Neuronal stem cell (in vitro differentiated cells): ENCODE results near the gene DRD4.

Experiments
- DNase-seq: peaks from one replicate; pipeline ENCODE4 v3.0.0-alpha.2; 2013; ENCODE audit warnings: low spot score
- H2AFZ ChIP-seq: one replicate; pipeline ENCODE4 v1.6.1; 2013; ENCODE audit warnings: mild to moderate bottlenecking, low read length, inconsistent platforms
- H2AK5ac ChIP-seq: 2 replicates; pipeline ENCODE4 v1.6.1; 2013; ENCODE audit warnings: low read depth, mild to moderate bottlenecking, inconsistent platforms, low read length, moderate library complexity, mixed read lengths
- H2BK120ac ChIP-seq: 2 replicates; pipeline ENCODE4 v1.6.1; 2013; ENCODE audit warnings: low read depth, mild to moderate bottlenecking, inconsistent platforms, low read length, moderate library complexity, mixed read lengths
- H2BK12ac ChIP-seq: one replicate; pipeline ENCODE4 v1.6.1; 2013; ENCODE audit warnings: low read length, inconsistent platforms
- H2BK15ac ChIP-seq: 2 replicates; pipeline ENCODE4 v1.6.1; 2013; ENCODE audit warnings: mild to moderate bottlenecking, low read length, inconsistent platforms, mixed read lengths
- H2BK5ac ChIP-seq: one replicate; pipeline ENCODE4 v1.6.1; 2013; ENCODE audit warnings: inconsistent platforms, mild to moderate bottlenecking, low read length, moderate library complexity
- H3K14ac ChIP-seq: one replicate; pipeline ENCODE4 v1.6.1; 2013; ENCODE audit warnings: low read length, inconsistent platforms
- H3K18ac ChIP-seq: 2 replicates; pipeline ENCODE4 v1.6.1; 2013; ENCODE audit warnings: low read length, inconsistent platforms
- H3K23ac ChIP-seq: 2 replicates; pipeline ENCODE4 v1.6.1; 2013; ENCODE audit warnings: low read depth, mild to moderate bottlenecking, mixed read lengths, low read length, inconsistent platforms; ENCODE audit not compliant: poor library complexity
- H3K27ac ChIP-seq: replicated peaks from 3 replicates; pipeline ENCODE4 v1.5.1; 2013; ENCODE audit warnings: low read length, inconsistent platforms
- H3K27me3 ChIP-seq, 3 experiments: 2 replicates each; pipeline ENCODE4 v1.6.1; 2013; ENCODE audit warnings: low read length in 3 of 3, mild to moderate bottlenecking in 2 of 3, inconsistent platforms in 1 of 3, low read depth in 1 of 3, mixed read lengths in 1 of 3, moderate library complexity in 1 of 3; ENCODE audit not compliant: control insufficient read depth in 3 of 3, insufficient read depth in 3 of 3
- H3K36me3 ChIP-seq, 2 donors: replicated peaks in 1 of 2; 2 replicates each; pipeline ENCODE4 v1.6.1; 2013; ENCODE audit warnings: low read length in 2 of 2; ENCODE audit not compliant: control insufficient read depth in 2 of 2, insufficient read depth in 2 of 2
- H3K4ac ChIP-seq: 2 replicates; pipeline ENCODE4 v1.6.1; 2013; ENCODE audit warnings: inconsistent platforms, mild to moderate bottlenecking, low read length, moderate library complexity
- H3K4me1 ChIP-seq, 2 donors: 1 replicate in 1 of 2; 2 replicates in 1 of 2; pipeline ENCODE4 v1.6.1; 2013; ENCODE audit warnings: low read length in 2 of 2, low read depth in 1 of 2; ENCODE audit not compliant: control insufficient read depth in 2 of 2, insufficient read depth in 1 of 2
- H3K4me2 ChIP-seq: one replicate; pipeline ENCODE4 v1.6.1; 2013; ENCODE audit warnings: mild to moderate bottlenecking, low read length, inconsistent platforms; ENCODE audit not compliant: insufficient read depth, poor library complexity, severe bottlenecking
- H3K4me3 ChIP-seq, 2 donors: 2 replicates each; pipeline ENCODE4 v1.5.1; 2013; ENCODE audit warnings: low read length in 2 of 2, mild to moderate bottlenecking in 2 of 2, inconsistent platforms in 1 of 2, moderate library complexity in 1 of 2
- H3K79me1 ChIP-seq: one replicate; pipeline ENCODE4 v1.6.1; 2013; ENCODE audit warnings: low read depth, mild to moderate bottlenecking, inconsistent platforms, low read length, moderate library complexity
- H3K9ac ChIP-seq: one replicate; pipeline ENCODE4 v1.6.1; 2013; ENCODE audit warnings: mild to moderate bottlenecking, low read depth, low read length, inconsistent platforms; ENCODE audit not compliant: poor library complexity
- H3K9me3 ChIP-seq, 2 donors: replicated peaks in 1 of 2; 2 replicates each; pipeline versions ENCODE3 to v1.6.1; 2013; ENCODE audit warnings: low read length in 2 of 2, mild to moderate bottlenecking in 2 of 2, inconsistent platforms in 1 of 2, low read depth in 1 of 2, mixed read lengths in 1 of 2, moderate library complexity in 1 of 2; ENCODE audit not compliant: control insufficient read depth in 2 of 2, insufficient read depth in 1 of 2
- H4K8ac ChIP-seq: one replicate; pipeline ENCODE4 v1.6.1; 2013; ENCODE audit warnings: low read depth, mild to moderate bottlenecking, inconsistent platforms, low read length, moderate library complexity
- H4K91ac ChIP-seq: one replicate; pipeline ENCODE4 v1.6.1; 2013; ENCODE audit warnings: low read length, low read depth, mild to moderate bottlenecking, inconsistent platforms; ENCODE audit not compliant: poor library complexity
- WGBS, 2 donors: extraction: QIAGEN DNeasy Blood & Tissue Kit; methylation state at CpG; one replicate each; pipeline ENCODE4 v1.1.7; 2013; ENCODE audit warnings: missing lambda C conversion rate in 2 of 2, mixed read lengths in 1 of 2; ENCODE audit not compliant: insufficient read length in 2 of 2, insufficient replicate concordance in 1 of 2; ENCODE audit errors: extremely low coverage in 2 of 2; 5-methylcytosine and 5-hydroxymethylcytosine counted together

DRD4 gene

GRCh38 chr11:620935-621814, 15.9 kb upstream of the DRD4 start:
- H3K23ac ChIP-seq = peak overlapping the region; percentile 73
- H3K9me3 ChIP-seq = no peaks in the 10 kb centered on the region
- H4K91ac ChIP-seq = no peak overlapping the region
- peak overlapping the region; percentile 38 for H3K18ac ChIP-seq
- no peak overlapping the region for H3K4ac ChIP-seq
- H2BK5ac ChIP-seq = no peak overlapping the region
- WGBS, 2 donors = no CpG with 5 or more reads among the region's 45 CpGs
- no peak for DNase-seq
- no peak overlapping the region for H2BK15ac ChIP-seq
- H3K9ac ChIP-seq = no peak overlapping the region
- H2BK12ac ChIP-seq = peak overlapping the region; percentile 58
- peak overlapping the region; percentile 56 for H3K14ac ChIP-seq
- no peak overlapping the region for H2BK120ac ChIP-seq
- H3K4me1 ChIP-seq = peaks cover 0 to under 1% of the 10 kb centered on the region in 2 donors
- no peak overlapping the region for H3K4me2 ChIP-seq
- peaks cover 3% of the 10 kb centered on the region in 2 donors for H3K36me3 ChIP-seq
- H3K27me3 ChIP-seq = peaks cover 0 to 4% (median 0%) of the 10 kb centered on the region in 3 experiments
- H3K4me3 ChIP-seq = no peak overlapping the region
- no peak overlapping the region for H3K27ac ChIP-seq
- H2AK5ac ChIP-seq = no peak overlapping the region
- H4K8ac ChIP-seq = no peak overlapping the region
- H3K79me1 ChIP-seq = peaks cover 6% of the 10 kb centered on the region
- no peak overlapping the region for H2AFZ ChIP-seq

DNA sequence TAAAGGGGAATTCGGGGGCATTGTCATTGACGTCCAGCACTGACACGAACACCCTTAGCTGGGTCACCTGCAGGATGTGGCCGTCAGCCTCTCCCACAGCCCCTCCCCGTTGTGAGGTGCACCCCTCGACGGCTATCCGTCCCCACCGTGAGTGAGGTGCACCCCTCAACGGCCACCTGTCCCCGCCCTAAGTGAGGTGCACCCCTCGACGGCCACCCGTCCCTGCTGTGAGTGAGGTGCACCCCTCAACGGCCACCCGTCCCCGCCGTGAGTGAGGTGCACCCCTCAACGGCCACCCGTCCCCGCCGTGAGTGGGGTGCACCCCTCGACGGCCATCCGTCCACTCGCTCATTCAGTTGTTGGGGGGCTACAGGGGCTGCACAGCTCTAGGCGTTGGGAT, 15.2 kb upstream of the DRD4 start:
- H3K23ac ChIP-seq = peak overlapping the region; percentile 55
- H3K4ac ChIP-seq = no peak overlapping the region
- no peak overlapping the region for H3K27ac ChIP-seq
- peak overlapping the region; percentile 10 for H2BK12ac ChIP-seq
- no peak overlapping the region for H3K4me3 ChIP-seq
- H4K91ac ChIP-seq = no peak overlapping the region
- peak overlapping the region; percentile 49 for H2BK15ac ChIP-seq
- peaks cover 0 to 1% of the 10 kb centered on the region in 2 donors for H3K4me1 ChIP-seq
- no peak overlapping the region for H3K4me2 ChIP-seq
- no peaks in the 10 kb centered on the region for H3K9me3 ChIP-seq
- no peak overlapping the region for H2AK5ac ChIP-seq
- no peak overlapping the region for H3K9ac ChIP-seq
- H4K8ac ChIP-seq = no peak overlapping the region
- no peak overlapping the region for H2BK5ac ChIP-seq
- peaks cover 6% of the 10 kb centered on the region for H3K79me1 ChIP-seq
- DNase-seq = no peak
- WGBS, 2 donors = no CpG with 5 or more reads among the region's 27 CpGs
- peaks cover 3% of the 10 kb centered on the region in 2 donors for H3K36me3 ChIP-seq
- H3K14ac ChIP-seq = peak overlapping the region; percentile 8
- H2AFZ ChIP-seq = no peak overlapping the region
- H3K18ac ChIP-seq = no peak overlapping the region
- H2BK120ac ChIP-seq = no peak overlapping the region
- H3K27me3 ChIP-seq = peaks cover 0 to 9% (median 0%) of the 10 kb centered on the region in 3 experiments

GRCh38 chr11:623349-623869, 13.7 kb upstream of the DRD4 start:
- H3K9ac ChIP-seq = peak overlapping the region; percentile 50
- no peak overlapping the region for H4K91ac ChIP-seq
- H3K4me3 ChIP-seq = no peak overlapping the region
- no peak overlapping the region for H3K4me2 ChIP-seq
- H2BK12ac ChIP-seq = no peak overlapping the region
- no peak overlapping the region for H2AFZ ChIP-seq
- peaks cover 0 to 1% of the 10 kb centered on the region in 2 donors for H3K4me1 ChIP-seq
- no peak overlapping the region for H3K18ac ChIP-seq
- H3K27ac ChIP-seq = no peak overlapping the region
- no peak overlapping the region for H3K4ac ChIP-seq
- H2AK5ac ChIP-seq = no peak overlapping the region
- no peak for DNase-seq
- H2BK120ac ChIP-seq = no peak overlapping the region
- H3K9me3 ChIP-seq = peaks cover 0 to 2% of the 10 kb centered on the region in 2 donors
- H2BK5ac ChIP-seq = peak overlapping the region; percentile 24
- no peak overlapping the region for H3K14ac ChIP-seq
- H2BK15ac ChIP-seq = no peak overlapping the region
- peak overlapping the region; percentile 25 for H3K23ac ChIP-seq
- WGBS, 2 donors = no CpG with 5 or more reads among the region's 15 CpGs
- H3K36me3 ChIP-seq = peaks cover under 1 to 3% of the 10 kb centered on the region in 2 donors
- no peak overlapping the region for H4K8ac ChIP-seq
- no peaks in the 10 kb centered on the region for H3K79me1 ChIP-seq
- H3K27me3 ChIP-seq = peaks cover 0 to 11% (median 0%) of the 10 kb centered on the region in 3 experiments

DNA sequence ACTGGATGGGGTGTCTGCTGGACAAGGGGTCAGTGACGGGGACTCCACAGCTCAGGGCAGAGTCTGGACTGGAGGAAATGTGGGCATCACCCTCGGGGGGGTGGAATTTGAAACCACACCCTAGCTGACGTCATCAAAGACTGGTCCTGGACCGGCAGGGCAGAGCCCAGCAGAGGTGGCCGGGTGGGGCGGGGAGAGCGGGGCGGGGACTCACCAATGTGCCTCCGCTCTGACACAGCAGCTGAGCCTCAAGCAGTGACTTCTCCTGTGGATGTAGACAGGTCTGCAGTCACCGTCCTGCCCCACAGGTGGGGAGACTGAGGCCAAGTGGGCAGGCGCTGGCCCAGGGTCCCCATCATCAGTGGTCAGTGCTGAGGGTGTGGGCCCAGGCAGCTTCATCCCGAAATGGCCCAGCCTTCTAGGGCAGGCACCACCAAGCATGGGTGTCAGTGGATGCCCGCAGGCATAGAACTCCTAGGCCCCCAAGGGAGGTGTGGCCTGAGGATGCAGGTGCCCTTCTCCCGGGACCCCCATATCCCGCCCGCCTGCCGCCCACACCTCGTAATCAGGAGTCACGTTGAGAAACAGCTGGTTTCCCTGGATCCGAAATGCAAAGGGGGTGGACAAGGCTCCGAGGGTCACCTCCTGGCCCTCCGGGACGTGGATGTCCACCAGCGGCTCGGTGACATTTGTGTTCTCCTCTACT, 12.9 kb upstream of the DRD4 start:
- Histone ChIP-seq H4K91ac (no peak overlapping the region), H3K27ac (no peak overlapping the region), H2AK5ac (peak overlapping the region; percentile 75), H3K4me2 (no peak overlapping the region), H3K4me3 (no peak overlapping the region), H2BK5ac (peak overlapping the region; percentile 82), H3K27me3 (peaks cover 0 to 11% (median 0%) of the 10 kb centered on the region in 3 experiments), H3K9me3 (peaks cover 0 to 2% of the 10 kb centered on the region in 2 donors), H3K36me3 (peaks cover 0 to 3% of the 10 kb centered on the region in 2 donors), H4K8ac (no peak overlapping the region), H2BK12ac (no peak overlapping the region), H2AFZ (no peak overlapping the region), H3K4me1 (peaks cover 0 to 1% of the 10 kb centered on the region in 2 donors), H3K23ac (no peak overlapping the region), H2BK120ac (no peak overlapping the region), H2BK15ac (no peak overlapping the region), H3K14ac (no peak overlapping the region), H3K79me1 (no peaks in the 10 kb centered on the region), H3K18ac (no peak overlapping the region), H3K9ac (peak overlapping the region; percentile 50), H3K4ac (no peak overlapping the region)
- WGBS, 2 donors = no CpG with 5 or more reads among the region's 25 CpGs
- no peak for DNase-seq
